Heart left ventricle (tissue), 16 donors: ENCODE measurements around the gene SCML1. TPM values are rescaled to one million over a fixed set of nuclear protein-coding genes. Genes with fewer than 3 reads are reported as not detected.
A peak's percentile ranks its signal among the peaks of the same experiment; 100 is the strongest.

Experiments used
- ATAC-seq, 4 donors: fragments of 200-7000 bp; cut with Tn5 transposase; one replicate each; pipeline ENCODE4 v1.9.1; 2020 to 2022; ENCODE audit warnings: moderate library complexity in 4 of 4, mild to moderate bottlenecking in 3 of 4, moderate number of reproducible peaks in 1 of 4
- DNase-seq, 5 donors: peaks; one replicate each; pipeline ENCODE4 v3.0.0-alpha.2; 2020
- H3K27ac ChIP-seq, 12 donors: fragments of 200-600 bp; sonication (generic) in 4 of 12; one replicate each; pipeline versions ENCODE4 v1.5.0 to v1.8.0; 2016 to 2022; ENCODE audit warnings: mild to moderate bottlenecking in 2 of 12
- H3K27me3 ChIP-seq, 9 donors: fragments of 200-600 bp; sonication (generic) in 2 of 9; one replicate each; pipeline versions ENCODE4 v1.5.1 to v1.8.0; 2016 to 2022; ENCODE audit warnings: mild to moderate bottlenecking in 3 of 9
- H3K36me3 ChIP-seq, 9 donors: fragments of 200-600 bp; sonication (generic) in 2 of 9; one replicate each; pipeline versions ENCODE4 v1.5.0 to v1.8.0; 2018 to 2022; ENCODE audit warnings: mild to moderate bottlenecking in 2 of 9
- H3K4me1 ChIP-seq, 12 donors: fragments of 200-600 bp; sonication (generic) in 4 of 12; one replicate each; pipeline versions ENCODE4 v1.5.0 to v1.8.0; 2016 to 2022; ENCODE audit warnings: mild to moderate bottlenecking in 3 of 12
- H3K4me3 ChIP-seq, 12 donors: fragments of 200-600 bp; sonication (generic) in 4 of 12; one replicate each; pipeline versions ENCODE4 v1.5.0 to v1.8.0; 2017 to 2022; ENCODE audit warnings: mild to moderate bottlenecking in 9 of 12, moderate library complexity in 4 of 12
- H3K9me3 ChIP-seq, 12 donors: fragments of 200-600 bp; sonication (generic) in 4 of 12; one replicate each; pipeline versions ENCODE4 v1.5.0 to v1.8.0; 2016 to 2022; ENCODE audit warnings: mild to moderate bottlenecking in 1 of 12
- CTCF ChIP-seq, 12 donors: fragments of 200-600 bp; sonication (generic) in 4 of 12; IDR thresholded peaks; one replicate each; pipeline versions ENCODE4 v1.5.0 to v1.8.0; 2018 to 2022; ENCODE audit warnings: antibody characterized with exemption in 12 of 12, mild to moderate bottlenecking in 5 of 12
- POLR2A ChIP-seq, 2 donors: fragments of 450-650 bp; IDR thresholded peaks; one replicate each; pipeline ENCODE4 v1.6.1; 2017; ENCODE audit warnings: antibody characterized with exemption in 2 of 2, mild to moderate bottlenecking in 2 of 2, moderate library complexity in 2 of 2
- WGBS, 4 donors: extraction: QIAGEN DNeasy Blood & Tissue Kit in 2 of 4; methylation state at CpG; one replicate each; pipeline versions ENCODE4 v1.1.5 to v1.1.7; 2013 to 2018; 5-methylcytosine and 5-hydroxymethylcytosine counted together
- intact Hi-C, 10 donors: fragments of 100-400 bp; cut with DNase I; formaldehyde crosslinking; loops; one replicate each; pipeline versions ENCODE4 v1.11.1 to v1.14.2; 2022
- polyA plus RNA-seq, 2 donors: library from polyadenylated mRNA; stranded (reverse); fragments of 200-250 nt; gene quantifications; one replicate each; pipeline ENCODE4 v1.2.3, GENCODE V29; 2013
- total RNA-seq, 9 donors: library from RNA; depleted of rRNA in 2 of 9; stranded (reverse); fragments of >200 nt in 2 of 9; fragmentation: NEBNext Ultra II Directional in 3 of 9; extraction: Animal tissue kit (Norgen Biotek cat#: 25700) in 3 of 9; gene quantifications; one replicate each; pipeline versions ENCODE4 v1.1.0 to v1.2.4, GENCODE V29; 2016 to 2023
- donor health status: ischemic (EF 13 %, LVEDD 7.1; RV severe dilation, severe dysfunction).
- donor health status: healthy with polysubstance abuse.
- donor health status: DM: no; HTN: yes; CAD: no.
- donor health status: DM: no; HTN: no; CAD: no.
- donor health status: ischemic (EF 25% LVEDD 6.9; RV normal size, moderate dysfunction).
- donor health status: ischemic (EF 25% LVEDD 5.7; RV mildly dilated, moderate dysfunction).
- donor health status: healthy.
- donor health status: DM: yes; HTN: yes; CAD: no.
- donor health status: ischemic (EF 35%, LVEDD 5.7; RV mildly dilated, moderate dysfunction).
- donor health status: nonischemic (EF 11% LVEDD 7.7; RV severe dilation, severe dysfunction).
- donor health status: DM: yes; HTN: yes; CAD: no.
- donor health status: PGD.
- donor health status: ischemic (EF 29% LVEDD 5.4; RV normal size, mild dysfunction).
- donor health status: nonischemic (EF 23%, LVEDD 6.1; RV moderate dilation, normal function).

SCML1 gene
- total and polyA plus RNA-seq, 11 donors: 4.1 to 9.9 (median 7.2) TPM

GRCh38 chrX:17787557-17787956 is 50.3 kb downstream of the SCML1 start:
- Histone ChIP-seq H3K27ac (no peak overlapping the region), H3K36me3 (no peaks in the 10 kb centered on the region), H3K27me3 (peaks cover 0 to 14% (median 0%) of the 10 kb centered on the region in 9 donors), H3K4me3 (no peak overlapping the region), H3K4me1 (peaks cover 0 to 4% (median 0%) of the 10 kb centered on the region in 12 donors), H3K9me3 (no peaks in the 10 kb centered on the region)
- 80 to 93% (median 89%) methylated on average over 11 of the region's 11 CpGs for WGBS, 4 donors
- TF ChIP-seq CTCF (IDR thresholded peaks at IDR 0.05) (no peak), POLR2A (IDR thresholded peaks at IDR 0.05) (no peak)
- ATAC-seq (no peak), DNase-seq (no peak)
- intact Hi-C loops: loop anchor here in 3 of 10 donors (5.0 kb wide), 2 partner anchors 420 to 425 kb away; no protein-coding TSS in a partner anchor

GRCh38 chrX:17788439-17788838 is 51.1 kb downstream of the SCML1 start:
- Histone ChIP-seq H3K4me3 (no peak overlapping the region), H3K36me3 (no peaks in the 10 kb centered on the region), H3K27ac (no peak overlapping the region), H3K9me3 (no peaks in the 10 kb centered on the region), H3K27me3 (peaks cover 0 to 14% (median 0%) of the 10 kb centered on the region in 9 donors), H3K4me1 (peaks cover 0 to 4% (median 0%) of the 10 kb centered on the region in 12 donors)
- 3 to 7% (median 5%) methylated on average over 4 of the region's 4 CpGs for WGBS, 4 donors
- DNase-seq: peak in 3 of 5 donors; percentile 17 to 39 (median 38)
- peak in 3 of 4 donors; percentile 61 to 75 (median 71) for ATAC-seq
- TF ChIP-seq POLR2A (IDR thresholded peaks at IDR 0.05): no peak
- peak; percentile 65 to 83 (median 70) for TF ChIP-seq CTCF (IDR thresholded peaks at IDR 0.05)
- intact Hi-C loops: loop anchor here in 4 of 10 donors (2.0 to 5.0 kb wide), 3 partner anchors 419 to 424 kb away; no protein-coding TSS in a partner anchor

GRCh38 chrX:17788956-17789562 is 51.8 kb downstream of the SCML1 start:
- Histone ChIP-seq H3K9me3 (no peaks in the 10 kb centered on the region), H3K27me3 (peaks cover 0 to 14% (median 0%) of the 10 kb centered on the region in 9 donors), H3K4me1 (peaks cover 0 to 4% (median 0%) of the 10 kb centered on the region in 12 donors), H3K27ac (no peak overlapping the region), H3K4me3 (no peak overlapping the region), H3K36me3 (no peaks in the 10 kb centered on the region)
- ATAC-seq (no peak), DNase-seq (no peak)
- WGBS, 4 donors: 67 to 78% (median 74%) methylated on average over 6 to 8 of the region's 8 CpGs
- no peak for TF ChIP-seq POLR2A (IDR thresholded peaks at IDR 0.05)
- no peak for TF ChIP-seq CTCF (IDR thresholded peaks at IDR 0.05)
- intact Hi-C loops: loop anchor here in 4 of 10 donors (2.0 to 5.0 kb wide), 3 partner anchors 418 to 423 kb away; no protein-coding TSS in a partner anchor

- no peaks in the 10 kb centered on the region for H3K36me3 ChIP-seq
- peaks cover 0 to 7% (median 0%) of the 10 kb centered on the region in 9 donors for H3K27me3 ChIP-seq
- DNase-seq (no peak), ATAC-seq (no peak)
- H3K9me3 ChIP-seq: no peaks in the 10 kb centered on the region
- peaks cover 0 to 4% (median 0%) of the 10 kb centered on the region in 12 donors for H3K4me1 ChIP-seq
- 20 to 64% (median 22%) methylated on average over 1 of the region's 1 CpG for WGBS, 4 donors
- TF ChIP-seq CTCF (IDR thresholded peaks at IDR 0.05) (no peak), POLR2A (IDR thresholded peaks at IDR 0.05) (no peak)
- no peak overlapping the region for H3K27ac ChIP-seq
- H3K4me3 ChIP-seq: no peak overlapping the region
- intact Hi-C loops: no loop called here
These were observed 55.5 kb downstream of the SCML1 start for GRCh38 chrX:17792826-17793225.
